Tibial nerve (tissue), 4 donors: ENCODE measurements around the gene IBA57. TPM values are rescaled to one million over a fixed set of nuclear protein-coding genes. Genes with fewer than 3 reads are reported as not detected.

ENCODE experiments used
- DNase-seq, 2 donors: peaks; one replicate each; pipeline ENCODE4 v3.0.0-alpha.2; 2019; ENCODE audit warnings: low spot score in 2 of 2
- H3K27ac ChIP-seq, 4 donors: fragments of 200-600 bp; sonication (generic) in 3 of 4; one replicate each; pipeline ENCODE4 v1.5.1; 2017 to 2019; ENCODE audit warnings: mild to moderate bottlenecking in 1 of 4
- H3K27me3 ChIP-seq, 2 donors: fragments of 200-600 bp; sonication (generic) in 1 of 2; one replicate each; pipeline versions ENCODE4 v1.5.1 to v1.6.0; 2017 to 2019
- H3K36me3 ChIP-seq, 3 donors: fragments of 200-600 bp; sonication (generic); one replicate each; pipeline ENCODE4 v1.5.1; 2018 to 2019
- H3K4me1 ChIP-seq, 4 donors: fragments of 200-600 bp; sonication (generic) in 3 of 4; one replicate each; pipeline ENCODE4 v1.5.1; 2017 to 2019
- H3K4me3 ChIP-seq, 4 donors: fragments of 200-600 bp; sonication (generic) in 3 of 4; one replicate each; pipeline ENCODE4 v1.5.1; 2017 to 2019; ENCODE audit warnings: mild to moderate bottlenecking in 1 of 4, moderate library complexity in 1 of 4
- H3K9me3 ChIP-seq, 4 donors: fragments of 200-600 bp; sonication (generic) in 3 of 4; one replicate each; pipeline ENCODE4 v1.5.1; 2017 to 2019
- EP300 ChIP-seq, 2 donors: sonication (generic); formaldehyde crosslinking; IDR thresholded peaks; one replicate each; pipeline ENCODE4 v1.6.1; 2017; ENCODE audit warnings: antibody characterized with exemption in 2 of 2, mild to moderate bottlenecking in 1 of 2
- POLR2A ChIP-seq, 2 donors: fragments of 450-650 bp; IDR thresholded peaks; one replicate each; pipeline ENCODE4 v1.6.1; 2017; ENCODE audit warnings: antibody characterized with exemption in 2 of 2, mild to moderate bottlenecking in 2 of 2, moderate library complexity in 2 of 2
- WGBS, 2 donors: methylation state at CpG; one replicate each; pipeline ENCODE4 v1.1.5; 2018; 5-methylcytosine and 5-hydroxymethylcytosine counted together
- total RNA-seq, 4 donors: library from RNA; depleted of rRNA; stranded (reverse); fragments of >200 nt; gene quantifications; one replicate each; pipeline ENCODE4 v1.1.0, GENCODE V29; 2016
- TF ChIP-seq, protein P1 (sequence below), 5 experiments: fragments of 200-600 bp in 3 of 5; fragments of 450-650 bp in 2 of 5; sonication (generic) in 3 of 5; IDR thresholded peaks; one replicate each; pipeline ENCODE4 v1.5.1; 2016 to 2019; ENCODE audit warnings: antibody characterized with exemption in 5 of 5, mild to moderate bottlenecking in 3 of 5, moderate library complexity in 2 of 5

The IBA57 gene
- total RNA-seq, 4 donors from 2014 or later = 5.5 to 17.8 (median 9.2) TPM

DNA sequence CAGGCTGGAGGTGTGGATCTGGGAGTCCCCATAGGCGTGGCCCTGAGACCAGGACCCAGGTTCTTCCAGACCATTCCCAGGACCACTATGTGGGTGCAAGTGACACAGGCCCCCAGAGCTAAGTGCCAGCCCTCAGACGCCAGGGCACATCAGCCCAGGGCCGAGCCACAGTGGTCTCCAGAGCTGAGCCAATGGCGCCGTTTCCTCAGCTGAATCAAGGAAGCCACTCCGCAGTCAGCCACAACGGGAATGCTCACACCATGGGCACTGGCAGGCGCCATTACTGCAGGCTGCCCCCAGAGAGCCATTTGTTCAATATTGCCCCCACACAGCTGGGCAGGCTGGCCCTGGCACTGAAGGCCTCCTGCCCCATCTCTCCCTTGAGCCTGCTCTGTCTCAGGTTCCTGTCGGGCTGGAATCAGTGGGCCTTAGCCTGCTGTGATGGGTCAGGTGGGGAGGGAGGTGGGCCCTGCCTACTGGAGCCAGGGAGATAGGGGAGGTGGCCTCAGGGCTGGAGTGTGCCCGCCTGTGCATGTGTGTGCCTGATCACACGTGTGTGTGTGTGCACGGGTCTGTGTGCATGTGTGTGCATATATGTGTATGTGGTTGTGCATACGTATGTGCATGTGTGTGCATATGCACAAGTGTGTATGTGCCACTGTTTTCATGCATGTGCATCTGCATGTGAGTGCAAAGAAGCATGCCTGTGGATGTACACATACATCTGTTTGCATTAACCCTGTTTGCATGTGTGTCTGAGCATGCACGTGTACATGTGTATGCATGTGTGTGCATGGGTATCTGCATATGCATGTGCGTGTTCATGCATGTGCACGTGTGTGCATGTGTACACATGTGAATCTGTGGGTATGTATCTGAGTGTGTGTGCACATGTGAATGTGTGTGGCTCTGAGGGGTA lies 9.7 kb upstream of the IBA57 start:
- WGBS, 2 donors = 81 to 83% methylated on average over 12 to 15 of the region's 16 CpGs
- TF ChIP-seq, protein P1, sequence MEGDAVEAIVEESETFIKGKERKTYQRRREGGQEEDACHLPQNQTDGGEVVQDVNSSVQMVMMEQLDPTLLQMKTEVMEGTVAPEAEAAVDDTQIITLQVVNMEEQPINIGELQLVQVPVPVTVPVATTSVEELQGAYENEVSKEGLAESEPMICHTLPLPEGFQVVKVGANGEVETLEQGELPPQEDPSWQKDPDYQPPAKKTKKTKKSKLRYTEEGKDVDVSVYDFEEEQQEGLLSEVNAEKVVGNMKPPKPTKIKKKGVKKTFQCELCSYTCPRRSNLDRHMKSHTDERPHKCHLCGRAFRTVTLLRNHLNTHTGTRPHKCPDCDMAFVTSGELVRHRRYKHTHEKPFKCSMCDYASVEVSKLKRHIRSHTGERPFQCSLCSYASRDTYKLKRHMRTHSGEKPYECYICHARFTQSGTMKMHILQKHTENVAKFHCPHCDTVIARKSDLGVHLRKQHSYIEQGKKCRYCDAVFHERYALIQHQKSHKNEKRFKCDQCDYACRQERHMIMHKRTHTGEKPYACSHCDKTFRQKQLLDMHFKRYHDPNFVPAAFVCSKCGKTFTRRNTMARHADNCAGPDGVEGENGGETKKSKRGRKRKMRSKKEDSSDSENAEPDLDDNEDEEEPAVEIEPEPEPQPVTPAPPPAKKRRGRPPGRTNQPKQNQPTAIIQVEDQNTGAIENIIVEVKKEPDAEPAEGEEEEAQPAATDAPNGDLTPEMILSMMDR (IDR thresholded peaks at IDR 0.05) = no peak
- no peak for TF ChIP-seq POLR2A (IDR thresholded peaks at IDR 0.05)
- no peak for TF ChIP-seq EP300 (IDR thresholded peaks at IDR 0.05)
- Histone ChIP-seq H3K9me3 (no peaks in the 10 kb centered on the region), H3K4me3 (no peak overlapping the region), H3K4me1 (peaks cover 0 to 53% (median 14%) of the 10 kb centered on the region in 4 donors), H3K36me3 (no peaks in the 10 kb centered on the region), H3K27ac (no peak overlapping the region), H3K27me3 (peaks cover 0 to 4% of the 10 kb centered on the region in 2 donors)
- no peak for DNase-seq

DNA sequence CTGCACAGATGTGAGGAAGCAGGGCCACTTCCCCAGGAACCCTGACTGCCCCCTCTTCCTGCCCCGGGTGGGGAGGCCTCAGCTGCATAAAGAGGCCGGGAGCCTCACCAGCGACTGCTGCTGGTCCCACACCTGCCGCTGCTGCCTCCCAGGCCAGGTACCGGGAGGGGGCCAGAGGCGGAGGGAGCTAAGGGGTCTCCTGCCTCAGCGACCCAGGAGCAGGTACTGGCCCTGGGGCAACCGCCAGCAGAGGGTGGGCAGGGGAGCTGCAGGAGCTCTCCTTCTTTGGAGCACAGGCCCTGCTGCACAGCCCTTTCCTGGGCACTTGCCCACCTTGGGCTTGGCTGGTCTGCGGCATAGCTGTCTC lies 9.1 kb upstream of the IBA57 start:
- no peak for DNase-seq
- WGBS, 2 donors = 69 to 75% methylated on average over 7 to 8 of the region's 9 CpGs
- no peak overlapping the region for H3K4me3 ChIP-seq
- no peaks in the 10 kb centered on the region for H3K36me3 ChIP-seq
- H3K9me3 ChIP-seq = no peaks in the 10 kb centered on the region
- peaks cover 0 to 52% (median 8%) of the 10 kb centered on the region in 4 donors for H3K4me1 ChIP-seq
- H3K27ac ChIP-seq = no peak overlapping the region
- peaks cover 0 to 4% of the 10 kb centered on the region in 2 donors for H3K27me3 ChIP-seq
- TF ChIP-seq EP300 (IDR thresholded peaks at IDR 0.05) = no peak
- no peak for TF ChIP-seq POLR2A (IDR thresholded peaks at IDR 0.05)
- TF ChIP-seq, protein P1 (IDR thresholded peaks at IDR 0.05) = no peak

DNA sequence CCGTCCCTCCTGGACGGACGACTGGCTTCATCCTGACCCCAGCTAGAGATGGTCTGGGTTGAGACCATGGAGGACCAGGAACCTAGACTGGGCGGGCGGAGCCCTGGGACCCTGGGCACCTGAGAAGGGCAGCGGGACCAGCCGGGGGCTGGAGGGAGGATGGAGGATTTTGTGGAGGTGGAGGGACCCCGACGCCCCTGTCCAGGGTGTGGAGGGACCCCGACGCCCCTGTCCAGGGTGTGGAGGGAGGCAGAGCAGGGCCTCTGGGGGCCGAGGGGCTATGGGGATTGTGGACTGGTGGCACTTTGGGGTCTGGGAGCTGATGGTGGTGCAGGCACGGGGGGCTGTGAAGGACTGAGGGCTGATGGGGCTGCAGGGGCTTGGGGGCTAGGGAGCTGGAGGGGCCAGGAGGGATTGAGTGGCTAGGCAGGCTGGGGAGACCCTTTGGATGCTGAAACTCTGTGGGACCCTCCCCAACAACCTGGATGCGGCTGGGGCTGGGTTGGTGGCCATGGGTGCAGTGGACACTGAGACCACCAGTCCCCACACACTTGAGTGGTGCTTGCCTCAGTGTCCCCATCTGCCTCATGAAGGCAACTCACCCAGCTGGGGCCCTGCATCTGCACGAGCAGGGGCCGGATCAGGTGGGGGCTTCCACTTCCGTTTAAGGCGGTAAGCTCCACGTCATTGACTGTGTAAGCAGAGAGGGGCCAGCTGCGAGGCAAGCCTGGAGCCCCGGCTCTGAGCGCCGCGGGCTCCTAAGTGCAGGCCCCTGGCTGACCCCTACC lies 8.5 kb upstream of the IBA57 start:
- Histone ChIP-seq H3K4me1 (peaks cover 0 to 52% (median 6%) of the 10 kb centered on the region in 4 donors), H3K4me3 (no peak overlapping the region), H3K9me3 (no peaks in the 10 kb centered on the region), H3K36me3 (no peaks in the 10 kb centered on the region), H3K27me3 (peaks cover 0 to 4% of the 10 kb centered on the region in 2 donors), H3K27ac (no peak overlapping the region)
- WGBS, 2 donors = 74% methylated on average over 15 to 23 of the region's 24 CpGs
- no peak for DNase-seq
- TF ChIP-seq EP300 (IDR thresholded peaks at IDR 0.05) (no peak), POLR2A (IDR thresholded peaks at IDR 0.05) (no peak)
- TF ChIP-seq, protein P1 (IDR thresholded peaks at IDR 0.05) = no peak

DNA sequence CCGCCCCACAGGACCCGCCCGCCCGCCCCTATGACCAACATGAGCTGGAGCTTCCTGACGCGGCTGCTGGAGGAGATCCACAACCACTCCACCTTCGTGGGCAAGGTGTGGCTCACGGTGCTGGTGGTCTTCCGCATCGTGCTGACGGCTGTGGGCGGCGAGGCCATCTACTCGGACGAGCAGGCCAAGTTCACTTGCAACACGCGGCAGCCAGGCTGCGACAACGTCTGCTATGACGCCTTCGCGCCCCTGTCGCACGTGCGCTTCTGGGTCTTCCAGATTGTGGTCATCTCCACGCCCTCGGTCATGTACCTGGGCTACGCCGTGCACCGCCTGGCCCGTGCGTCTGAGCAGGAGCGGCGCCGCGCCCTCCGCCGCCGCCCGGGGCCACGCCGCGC lies 7.9 kb upstream of the IBA57 start:
- peaks cover 0 to 53% (median 9%) of the 10 kb centered on the region in 4 donors for H3K4me1 ChIP-seq
- no peaks in the 10 kb centered on the region for H3K36me3 ChIP-seq
- WGBS, 2 donors = 69 to 84% methylated on average over 42 to 43 of the region's 43 CpGs
- DNase-seq = no peak
- H3K4me3 ChIP-seq = no peak overlapping the region
- H3K9me3 ChIP-seq = no peaks in the 10 kb centered on the region
- TF ChIP-seq EP300 (IDR thresholded peaks at IDR 0.05) = no peak
- no peak for TF ChIP-seq POLR2A (IDR thresholded peaks at IDR 0.05)
- TF ChIP-seq, protein P1 (IDR thresholded peaks at IDR 0.05) = no peak
- H3K27ac ChIP-seq = no peak overlapping the region
- peaks cover 0 to 4% of the 10 kb centered on the region in 2 donors for H3K27me3 ChIP-seq
